ENCODE results near the gene PRKG2.

Gene PRKG2

DNA sequence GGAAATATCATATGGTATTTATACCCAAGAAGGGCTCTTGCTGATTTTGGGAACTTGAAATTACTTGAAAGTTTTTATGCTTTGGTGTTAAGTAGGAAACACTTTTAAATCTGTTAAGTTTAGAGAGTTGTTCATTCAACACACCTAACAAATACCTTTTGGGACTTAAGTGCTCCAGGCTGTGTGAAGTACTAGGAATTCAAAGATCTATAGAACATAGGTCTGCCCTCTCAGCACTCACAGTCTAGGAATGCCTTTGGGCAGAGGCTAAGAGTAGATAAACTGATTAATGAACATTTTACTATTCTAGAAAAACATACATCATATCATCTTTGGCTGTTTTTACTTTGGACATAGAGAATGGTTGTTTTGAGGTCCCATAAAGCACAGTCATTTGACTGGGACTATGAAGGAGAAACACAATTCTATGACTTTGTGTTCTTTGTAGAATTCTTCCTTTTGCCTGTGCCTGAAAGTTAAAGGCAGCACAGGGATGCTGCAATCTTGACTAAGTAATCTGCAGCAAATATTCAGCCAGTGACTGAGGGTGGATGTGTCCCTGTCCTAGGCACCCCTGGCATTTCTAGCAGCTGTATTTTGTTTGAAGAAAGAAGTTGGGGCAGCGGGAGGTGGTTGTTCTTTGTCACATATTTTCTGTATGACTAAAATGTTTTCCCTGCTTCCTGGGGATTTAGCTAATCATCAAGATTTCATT is 176.2 kb downstream of the PRKG2 start:
- DNase-seq (ENCODE audit: low spot score) = no peak
